NCI-H748 treated with DMSO at 0.1 percent for 48 hours (cell line): Measurements from ENCODE around the gene BIRC2.
A peak's percentile ranks its signal among the peaks of the same experiment; 100 is the strongest.

Source experiments
- DNase-seq: peaks from one replicate; lab custom pipeline; 2025; lab: John Stamatoyannopoulos, UW

BIRC2 gene

GRCh38 chr11:102402548-102402947 lies 55.5 kb downstream of the BIRC2 start:
- DNase-seq, result no peak

- no peak for DNase-seq
These were observed 58.5 kb downstream of the BIRC2 start for GRCh38 chr11:102405501-102405900.

GRCh38 chr11:102406099-102406498 lies 59.1 kb downstream of the BIRC2 start:
- no peak for DNase-seq

GRCh38 chr11:102407901-102408300 lies 60.9 kb downstream of the BIRC2 start:
- DNase-seq, result no peak

- no peak for DNase-seq
These were observed 61.3 kb downstream of the BIRC2 start for GRCh38 chr11:102408339-102408738.

GRCh38 chr11:102410382-102410784 lies 63.4 kb downstream of the BIRC2 start:
- DNase-seq, result no peak

GRCh38 chr11:102411142-102411541 lies 64.1 kb downstream of the BIRC2 start:
- DNase-seq, result no peak

GRCh38 chr11:102413497-102413896 lies 66.5 kb downstream of the BIRC2 start:
- DNase-seq, result no peak

- peak; percentile 49 for DNase-seq
These were observed 67.5 kb downstream of the BIRC2 start for GRCh38 chr11:102414559-102414958.

GRCh38 chr11:102415304-102415916 lies 68.4 kb downstream of the BIRC2 start:
- DNase-seq, result no peak

GRCh38 chr11:102416976-102417375 lies 70.0 kb downstream of the BIRC2 start:
- DNase-seq, result no peak

- no peak for DNase-seq
These were observed 72.2 kb downstream of the BIRC2 start for GRCh38 chr11:102419181-102419580.

GRCh38 chr11:102420547-102420946 lies 73.5 kb downstream of the BIRC2 start:
- no peak for DNase-seq

GRCh38 chr11:102421261-102421660 lies 74.2 kb downstream of the BIRC2 start:
- DNase-seq, result peak; percentile 52

- no peak for DNase-seq
These were observed 76.1 kb downstream of the BIRC2 start for GRCh38 chr11:102422817-102423712.

GRCh38 chr11:102423936-102424335 lies 76.9 kb downstream of the BIRC2 start:
- peak; percentile 33 for DNase-seq

GRCh38 chr11:102426000-102426399 lies 79.0 kb downstream of the BIRC2 start:
- no peak for DNase-seq

- no peak for DNase-seq
These were observed 79.6 kb downstream of the BIRC2 start for GRCh38 chr11:102426570-102426969.

GRCh38 chr11:102427068-102427467 lies 80.1 kb downstream of the BIRC2 start:
- DNase-seq, result no peak
